GM23338 (cell line): ENCODE measurements around the gene EPHB2.

ENCODE experiments used
- EZH2 ChIP-seq: fragments of 200-600 bp; sonication (generic); IDR thresholded peaks from one replicate; pipeline ENCODE4 v1.8.0; 2017; ENCODE audit warnings: antibody characterized with exemption, mild to moderate bottlenecking, low read depth; ENCODE audit not compliant: unreplicated experiment
- EZH2phosphoT487 ChIP-seq: fragments of 200-600 bp; sonication (generic); IDR thresholded peaks from one replicate; pipeline ENCODE4 v1.8.1; 2018; ENCODE audit warnings: antibody characterized with exemption; ENCODE audit not compliant: unreplicated experiment
- POLR2AphosphoS5 ChIP-seq: IDR thresholded peaks from 2 replicates; pipeline ENCODE4 v1.6.1; 2016; ENCODE audit warnings: antibody characterized with exemption, low read depth
- TF ChIP-seq, protein P1 (sequence below), 2 experiments: fragments of 200-600 bp in 1 of 2; sonication (generic) in 1 of 2; conservative IDR thresholded peaks; 2 replicates each; pipeline versions ENCODE4 v1.5.1 to v1.6.1; 2016 to 2017; ENCODE audit warnings: antibody characterized with exemption in 2 of 2, low read depth in 2 of 2, mild to moderate bottlenecking in 2 of 2, moderate library complexity in 1 of 2
- TF ChIP-seq, protein P2 (sequence below): IDR thresholded peaks from 2 replicates; pipeline ENCODE4 v1.6.1; 2016; ENCODE audit warnings: antibody characterized with exemption

DNA sequence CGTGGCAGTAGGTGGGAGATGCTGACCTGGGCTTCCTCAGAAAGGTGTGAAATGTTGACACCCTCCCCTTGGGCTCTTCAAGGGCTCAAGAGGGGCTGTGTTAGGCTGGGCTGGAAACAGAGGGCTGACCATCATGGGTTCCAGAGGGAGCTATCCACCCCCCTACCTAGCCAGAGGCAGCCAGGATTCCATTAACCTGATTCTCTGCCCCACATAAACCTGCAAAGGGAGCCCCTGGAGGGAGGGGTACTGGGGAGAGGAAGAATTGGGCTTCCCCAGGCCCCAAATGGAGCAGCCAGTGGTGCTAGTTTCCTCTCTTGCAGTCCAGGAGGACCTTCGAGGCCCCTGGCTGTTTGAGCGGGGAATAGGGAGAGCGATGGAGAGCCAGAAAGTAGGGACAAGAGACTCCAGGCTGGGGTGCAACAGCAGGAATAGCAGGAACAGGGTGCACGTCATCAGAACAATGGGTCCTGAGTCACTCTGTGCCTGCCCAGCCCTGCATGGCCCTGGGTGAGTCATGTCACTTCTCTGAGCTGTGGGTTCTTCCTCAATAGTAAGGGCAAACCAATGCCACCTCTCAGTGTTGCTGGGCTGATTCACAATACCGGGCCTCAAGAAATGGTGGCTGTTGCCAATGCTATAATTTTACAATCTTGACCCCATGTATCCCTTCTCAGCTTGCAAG, 121.2 kb downstream of the EPHB2 start:
- TF ChIP-seq POLR2AphosphoS5 (no peak), EZH2phosphoT487 (no peak), EZH2 (no peak)
- TF ChIP-seq, protein P1, sequence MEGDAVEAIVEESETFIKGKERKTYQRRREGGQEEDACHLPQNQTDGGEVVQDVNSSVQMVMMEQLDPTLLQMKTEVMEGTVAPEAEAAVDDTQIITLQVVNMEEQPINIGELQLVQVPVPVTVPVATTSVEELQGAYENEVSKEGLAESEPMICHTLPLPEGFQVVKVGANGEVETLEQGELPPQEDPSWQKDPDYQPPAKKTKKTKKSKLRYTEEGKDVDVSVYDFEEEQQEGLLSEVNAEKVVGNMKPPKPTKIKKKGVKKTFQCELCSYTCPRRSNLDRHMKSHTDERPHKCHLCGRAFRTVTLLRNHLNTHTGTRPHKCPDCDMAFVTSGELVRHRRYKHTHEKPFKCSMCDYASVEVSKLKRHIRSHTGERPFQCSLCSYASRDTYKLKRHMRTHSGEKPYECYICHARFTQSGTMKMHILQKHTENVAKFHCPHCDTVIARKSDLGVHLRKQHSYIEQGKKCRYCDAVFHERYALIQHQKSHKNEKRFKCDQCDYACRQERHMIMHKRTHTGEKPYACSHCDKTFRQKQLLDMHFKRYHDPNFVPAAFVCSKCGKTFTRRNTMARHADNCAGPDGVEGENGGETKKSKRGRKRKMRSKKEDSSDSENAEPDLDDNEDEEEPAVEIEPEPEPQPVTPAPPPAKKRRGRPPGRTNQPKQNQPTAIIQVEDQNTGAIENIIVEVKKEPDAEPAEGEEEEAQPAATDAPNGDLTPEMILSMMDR (conservative IDR thresholded peaks at IDR 0.05; ENCODE audit: low read depth in 2 of 2) = no peak
- TF ChIP-seq, protein P2, sequence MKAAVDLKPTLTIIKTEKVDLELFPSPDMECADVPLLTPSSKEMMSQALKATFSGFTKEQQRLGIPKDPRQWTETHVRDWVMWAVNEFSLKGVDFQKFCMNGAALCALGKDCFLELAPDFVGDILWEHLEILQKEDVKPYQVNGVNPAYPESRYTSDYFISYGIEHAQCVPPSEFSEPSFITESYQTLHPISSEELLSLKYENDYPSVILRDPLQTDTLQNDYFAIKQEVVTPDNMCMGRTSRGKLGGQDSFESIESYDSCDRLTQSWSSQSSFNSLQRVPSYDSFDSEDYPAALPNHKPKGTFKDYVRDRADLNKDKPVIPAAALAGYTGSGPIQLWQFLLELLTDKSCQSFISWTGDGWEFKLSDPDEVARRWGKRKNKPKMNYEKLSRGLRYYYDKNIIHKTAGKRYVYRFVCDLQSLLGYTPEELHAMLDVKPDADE = no peak
